ENCODE results near the gene RASA3.

The RASA3 gene

GRCh38 chr13:113967206-113967720 is 165.2 kb downstream of the RASA3 start:
- DNase-seq (ENCODE audit: low spot score), result no peak

GRCh38 chr13:113965968-113966884 is 166.2 kb downstream of the RASA3 start:
- DNase-seq (ENCODE audit: low spot score), result no peak

DNA sequence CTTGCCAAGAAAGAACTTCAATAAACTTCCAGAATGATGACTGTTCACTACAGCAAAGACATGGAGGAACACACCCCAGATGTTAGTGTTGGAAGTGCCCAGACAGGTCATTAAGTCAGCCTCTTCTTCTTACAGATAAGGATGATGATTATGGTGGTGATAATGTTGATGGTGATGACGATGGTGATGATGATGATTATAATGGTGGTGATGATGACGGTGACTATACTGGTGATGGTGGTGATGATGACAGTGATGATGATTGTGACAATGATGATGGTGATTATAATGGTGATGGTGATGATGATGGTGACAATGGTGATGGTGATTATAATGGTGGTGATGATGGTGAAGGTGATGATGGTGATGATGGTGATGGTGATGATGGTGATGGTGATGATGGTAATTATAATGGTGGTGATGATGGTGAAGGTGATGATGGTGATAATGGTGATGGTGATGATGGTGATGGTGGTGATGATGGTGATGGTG is 167.0 kb downstream of the RASA3 start:
- no peak for DNase-seq (ENCODE audit: low spot score)

GRCh38 chr13:113964251-113964995 is 168.0 kb downstream of the RASA3 start:
- DNase-seq (ENCODE audit: low spot score), result no peak

DNA sequence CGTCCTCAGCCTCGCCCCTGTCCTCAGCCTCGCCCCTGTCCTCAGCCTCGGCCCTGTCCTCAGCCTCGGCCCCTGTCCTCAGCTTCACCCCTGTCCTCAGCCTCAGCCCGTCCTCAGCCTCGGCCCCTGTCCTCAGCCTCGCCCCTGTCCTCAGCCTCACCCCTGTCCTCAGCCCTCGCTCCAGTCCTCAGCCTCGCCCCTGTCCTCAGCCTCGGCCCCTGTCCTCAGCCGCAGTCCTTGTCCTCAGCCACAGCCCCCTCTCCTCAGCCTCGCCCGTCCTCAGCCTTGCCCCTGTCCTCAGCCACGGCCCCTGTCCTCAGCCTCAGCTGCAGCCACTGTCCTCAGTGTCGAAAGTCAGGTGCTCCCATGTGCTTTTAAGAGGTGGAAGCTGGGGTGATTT is 169.0 kb downstream of the RASA3 start:
- DNase-seq (ENCODE audit: low spot score), result no peak

DNA sequence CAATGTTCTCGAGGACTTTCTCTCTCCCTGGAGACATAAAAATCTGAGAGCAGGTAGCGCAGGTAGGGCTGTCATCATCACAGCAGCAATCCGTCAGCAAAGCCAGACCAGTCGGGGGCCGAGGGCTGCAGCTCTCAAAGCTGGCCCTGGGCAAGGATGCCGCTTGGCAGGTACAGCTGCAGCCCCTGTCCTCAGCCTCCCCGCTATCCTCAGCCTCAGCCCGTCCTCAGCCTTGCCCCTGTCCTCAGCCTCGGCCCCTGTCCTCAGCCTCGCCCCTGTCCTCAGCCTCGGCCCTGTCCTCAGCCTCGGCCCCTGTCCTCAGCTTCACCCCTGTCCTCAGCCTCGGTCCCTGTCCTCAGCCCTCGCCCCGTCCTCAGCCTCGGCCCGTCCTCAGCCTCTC is 169.4 kb downstream of the RASA3 start:
- DNase-seq (ENCODE audit: low spot score), result no peak

DNA sequence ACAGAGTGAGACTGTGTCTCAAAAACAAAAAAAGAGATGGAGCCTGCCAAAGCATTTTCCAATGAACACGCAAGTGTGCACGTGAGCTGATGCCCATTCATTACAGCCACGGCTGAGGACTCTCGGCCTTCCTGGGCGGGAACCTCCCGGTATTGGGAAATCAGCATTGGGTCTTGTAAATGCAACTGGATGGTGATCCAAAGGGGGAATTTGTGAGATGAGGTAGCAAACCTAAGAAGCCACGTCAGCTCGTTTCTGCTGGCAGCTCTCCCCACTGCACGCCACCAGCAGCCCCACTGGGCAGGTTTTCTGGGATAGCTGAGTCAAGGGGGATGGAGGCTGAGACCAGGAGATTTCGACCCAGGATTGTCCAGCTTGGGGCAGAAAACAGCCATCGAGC is 170.0 kb downstream of the RASA3 start:
- no peak for DNase-seq (ENCODE audit: low spot score)

DNA sequence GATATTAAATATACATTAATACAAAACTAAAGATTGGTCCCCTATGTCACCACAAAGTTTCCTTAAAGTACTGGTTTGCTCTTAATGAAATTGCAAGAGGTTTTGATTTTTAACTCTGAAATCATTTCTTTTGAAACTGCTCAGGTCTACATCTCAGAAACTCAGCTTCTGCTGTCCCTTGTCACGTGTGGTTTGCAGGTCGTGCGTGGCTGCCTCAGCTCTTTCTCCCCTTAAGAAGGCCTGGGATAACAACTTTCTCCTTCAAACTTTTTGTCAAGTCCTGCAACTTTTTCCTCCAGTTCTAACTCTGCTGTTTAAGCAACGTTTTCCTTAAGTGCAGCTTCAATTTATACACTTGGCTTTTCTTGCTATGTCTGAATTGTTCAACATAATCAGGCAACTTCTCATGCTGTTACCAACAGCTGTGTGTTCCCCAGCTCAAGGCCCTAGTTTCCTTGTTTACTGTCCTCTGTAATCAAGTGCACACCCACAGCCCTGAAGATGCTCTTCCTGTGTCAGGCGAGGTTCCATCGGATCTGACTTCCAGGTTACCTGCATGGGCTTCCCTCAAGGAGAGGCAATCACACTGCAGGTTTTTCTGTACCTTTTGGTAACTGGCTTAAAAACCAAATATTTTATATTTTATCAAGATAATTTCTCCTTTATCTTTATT is 172.0 kb downstream of the RASA3 start:
- no peak for DNase-seq (ENCODE audit: low spot score)

GRCh38 chr13:113959198-113959597 is 173.2 kb downstream of the RASA3 start:
- peak; percentile 38 for DNase-seq (ENCODE audit: low spot score)

DNA sequence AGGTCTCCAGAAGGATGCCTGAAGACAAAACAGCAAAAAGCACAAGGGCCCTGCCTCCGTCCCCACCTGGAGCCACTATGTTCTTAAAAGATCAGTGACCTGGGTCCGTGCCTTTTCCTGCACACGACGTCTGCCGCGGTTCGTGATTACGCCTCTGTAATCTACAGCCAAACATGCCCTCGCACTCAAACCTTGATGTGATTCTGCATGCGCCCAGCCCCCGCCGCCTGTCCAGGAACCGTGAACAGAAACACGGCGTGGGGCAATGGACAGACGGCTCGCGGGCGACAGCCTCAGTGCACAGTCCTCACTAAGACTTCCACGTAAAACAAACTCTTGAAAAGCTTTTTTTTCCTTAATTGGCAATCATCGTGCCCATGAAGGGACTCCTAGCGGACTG is 174.1 kb downstream of the RASA3 start:
- no peak for DNase-seq (ENCODE audit: low spot score)

GRCh38 chr13:113956571-113956970 is 175.9 kb downstream of the RASA3 start:
- DNase-seq (ENCODE audit: low spot score), result no peak

- DNase-seq (ENCODE audit: low spot score), result no peak
Observed at GRCh38 chr13:113955691-113956090, 176.7 kb downstream of the RASA3 start.

DNA sequence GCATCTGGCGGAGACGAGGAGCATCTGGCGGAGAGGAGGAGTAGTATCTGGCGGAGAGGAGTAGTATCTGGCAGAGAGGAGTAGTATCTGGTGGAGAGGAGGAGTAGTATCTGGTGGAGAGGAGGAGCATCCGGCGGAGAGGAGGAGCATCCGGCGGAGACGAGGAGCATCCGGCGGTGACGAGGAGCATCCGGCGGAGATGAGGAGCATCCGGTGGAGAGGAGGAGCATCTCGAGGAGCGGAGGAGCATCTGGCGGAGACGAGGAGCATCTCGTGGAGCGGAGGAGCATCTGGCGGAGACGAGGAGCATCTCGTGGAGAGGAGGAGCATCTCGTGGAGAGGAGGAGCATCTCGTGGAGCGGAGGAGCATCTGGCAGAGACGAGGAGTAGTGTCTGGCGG is 177.2 kb downstream of the RASA3 start:
- DNase-seq (ENCODE audit: low spot score), result no peak

- no peak for DNase-seq (ENCODE audit: low spot score)
Observed at GRCh38 chr13:113954046-113954835, 178.2 kb downstream of the RASA3 start.

GRCh38 chr13:113953561-113953960 is 178.9 kb downstream of the RASA3 start:
- DNase-seq (ENCODE audit: low spot score), result no peak

DNA sequence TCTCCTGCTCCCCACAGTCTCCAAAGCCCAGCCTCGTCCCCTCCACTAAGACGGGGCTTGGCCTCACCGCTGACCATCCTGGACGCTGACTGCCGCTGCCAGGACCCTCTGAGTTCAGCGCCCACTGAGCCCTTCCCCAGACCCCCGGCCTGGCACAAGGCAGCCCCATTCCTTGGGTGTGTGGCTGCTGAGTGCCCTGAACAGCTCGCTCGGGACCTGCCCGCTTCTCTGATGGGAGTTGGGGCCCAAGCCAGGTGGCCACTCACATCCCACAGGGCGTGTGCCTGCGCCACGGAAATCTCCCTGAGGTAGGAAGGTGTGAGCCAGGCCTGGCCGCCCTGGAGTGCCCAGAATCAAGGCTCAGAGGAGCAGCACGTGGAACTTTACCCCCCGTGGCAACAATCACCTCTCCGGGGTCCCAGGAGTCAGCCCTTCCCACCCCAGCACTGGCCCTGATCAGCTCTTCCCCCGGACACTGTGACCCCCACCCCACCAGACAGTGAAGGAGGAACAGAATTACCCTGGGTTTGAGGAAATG is 179.4 kb downstream of the RASA3 start:
- no peak for DNase-seq (ENCODE audit: low spot score)

GRCh38 chr13:113952151-113952982 is 180.1 kb downstream of the RASA3 start:
- DNase-seq (ENCODE audit: low spot score), result no peak

- peak; percentile 39 for DNase-seq (ENCODE audit: low spot score)
Observed at GRCh38 chr13:113951246-113951999, 181.0 kb downstream of the RASA3 start.

- no peak for DNase-seq (ENCODE audit: low spot score)
Observed at GRCh38 chr13:113950451-113951245, 181.8 kb downstream of the RASA3 start.

Data from kidney capillary endothelial cell (primary cell).